ENCODE results near the gene C1QTNF9B.

GRCh38 chr13:23865026-23865425 lies 32.3 kb downstream of the C1QTNF9B start:
- TF ChIP-seq CTCF (conservative IDR thresholded peaks at IDR 0.05 in 1 of 2, IDR thresholded peaks at IDR 0.05 in 1 of 2; ENCODE audit: extremely low read depth in 1 of 2, insufficient read depth in 1 of 2, low read depth in 1 of 2, low read length in 2 of 2) (no peak), EZH2 (IDR thresholded peaks at IDR 0.05; ENCODE audit: borderline replicate concordance, low read length) (no peak)
